Measurements from ENCODE around the gene PPP1R14D. TPM values are rescaled to one million over a fixed set of nuclear protein-coding genes. Genes with fewer than 3 reads are reported as not detected.

The PPP1R14D gene
- total RNA-seq, 1 donor from 2014 or later = not detected

DNA sequence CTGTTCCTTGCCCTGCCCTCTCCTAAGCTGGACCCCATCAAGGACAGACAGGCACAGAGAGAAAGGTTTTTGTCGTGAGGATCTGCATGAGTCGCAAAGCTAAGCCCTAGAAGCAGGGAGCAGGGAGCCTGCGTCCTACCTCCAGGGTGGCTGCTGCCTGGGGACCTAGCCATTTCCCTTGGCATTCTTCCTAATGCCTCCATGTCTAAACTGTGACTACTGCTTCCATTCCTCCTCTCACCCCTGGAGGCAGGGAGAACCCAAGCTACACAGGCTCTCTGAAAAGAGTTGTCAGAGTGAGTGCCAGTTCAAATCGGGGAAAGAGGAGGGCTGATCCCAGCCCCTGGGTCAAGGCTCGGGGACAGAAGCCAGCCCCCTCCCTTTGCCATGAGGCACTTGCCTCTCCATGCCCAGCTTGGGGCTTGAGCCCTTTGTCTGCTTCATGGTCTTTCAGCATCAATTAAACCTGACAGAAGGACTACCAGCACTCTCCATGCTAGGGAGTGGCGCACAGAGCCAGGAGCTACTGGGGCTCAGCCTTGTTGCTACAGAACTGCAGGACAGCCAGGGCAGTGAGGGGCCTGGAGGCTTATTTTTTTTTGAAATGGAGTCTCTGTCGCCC is 62.2 kb downstream of the PPP1R14D start:
- DNase-seq (ENCODE audit: low spot score in 2 of 2) (no peak), FAIRE-seq (no peak)

Small RNAs within 50 kb of the gene (small RNA-seq; reads per million reads assigned to genes)
- gene AC025166.1 = not detected

Other genes starting within 250 kb of the PPP1R14D start
- gene KNL1, start 234.5 kb downstream of the PPP1R14D start, total RNA-seq = 6.5 TPM
- gene RAD51, start 133.5 kb downstream of the PPP1R14D start, total RNA-seq = 0.82 TPM
- gene RMDN3, start 73.5 kb downstream of the PPP1R14D start, total RNA-seq = 15.9 TPM
- 4.5 TPM for gene GCHFR, start 64.6 kb downstream of the PPP1R14D start, total RNA-seq
- gene C15orf62, start 58.7 kb downstream of the PPP1R14D start, total RNA-seq = not detected
- gene ZFYVE19, start 21.6 kb downstream of the PPP1R14D start, total RNA-seq = 18.8 TPM
- gene DNAJC17, start 21.2 kb downstream of the PPP1R14D start, total RNA-seq = 15.5 TPM
- gene SPINT1, start 15.3 kb upstream of the PPP1R14D start, total RNA-seq = 1.6 TPM
- 9.4 TPM for gene RHOV, start 45.5 kb upstream of the PPP1R14D start, total RNA-seq
- 29.8 TPM for gene VPS18, start 65.7 kb upstream of the PPP1R14D start, total RNA-seq
- gene DLL4, start 100.6 kb upstream of the PPP1R14D start, total RNA-seq = 4.1 TPM
- 2.9 TPM for gene CHAC1, start 124.8 kb upstream of the PPP1R14D start, total RNA-seq